ENCODE results near the gene C6orf163.

DNA sequence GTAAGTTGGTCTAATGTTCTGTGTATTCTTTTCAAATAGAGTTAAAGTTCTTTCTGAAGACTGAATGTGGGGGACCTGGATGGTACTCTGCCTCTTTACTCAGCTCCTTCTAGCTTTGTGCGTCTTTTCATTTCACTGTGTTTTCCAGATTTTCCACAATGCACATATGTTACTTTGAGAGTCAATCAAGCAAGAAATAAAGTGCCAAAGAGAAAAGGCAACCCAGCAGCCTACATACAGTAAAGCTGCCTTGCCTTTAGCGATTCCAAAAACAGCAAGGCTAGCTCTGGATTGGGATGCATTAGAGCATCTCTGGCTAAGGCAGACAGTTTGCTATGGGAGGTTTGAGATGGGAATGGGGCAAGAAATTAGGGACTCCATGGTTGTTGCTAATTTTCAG, 5.3 kb downstream of the C6orf163 start:
- TF ChIP-seq POLR2AphosphoS5 (IDR thresholded peaks at IDR 0.05) (no peak), POLR2A (IDR thresholded peaks at IDR 0.05) (no peak), EP300 (IDR thresholded peaks at IDR 0.05) (no peak)
- TF ChIP-seq, protein P1, sequence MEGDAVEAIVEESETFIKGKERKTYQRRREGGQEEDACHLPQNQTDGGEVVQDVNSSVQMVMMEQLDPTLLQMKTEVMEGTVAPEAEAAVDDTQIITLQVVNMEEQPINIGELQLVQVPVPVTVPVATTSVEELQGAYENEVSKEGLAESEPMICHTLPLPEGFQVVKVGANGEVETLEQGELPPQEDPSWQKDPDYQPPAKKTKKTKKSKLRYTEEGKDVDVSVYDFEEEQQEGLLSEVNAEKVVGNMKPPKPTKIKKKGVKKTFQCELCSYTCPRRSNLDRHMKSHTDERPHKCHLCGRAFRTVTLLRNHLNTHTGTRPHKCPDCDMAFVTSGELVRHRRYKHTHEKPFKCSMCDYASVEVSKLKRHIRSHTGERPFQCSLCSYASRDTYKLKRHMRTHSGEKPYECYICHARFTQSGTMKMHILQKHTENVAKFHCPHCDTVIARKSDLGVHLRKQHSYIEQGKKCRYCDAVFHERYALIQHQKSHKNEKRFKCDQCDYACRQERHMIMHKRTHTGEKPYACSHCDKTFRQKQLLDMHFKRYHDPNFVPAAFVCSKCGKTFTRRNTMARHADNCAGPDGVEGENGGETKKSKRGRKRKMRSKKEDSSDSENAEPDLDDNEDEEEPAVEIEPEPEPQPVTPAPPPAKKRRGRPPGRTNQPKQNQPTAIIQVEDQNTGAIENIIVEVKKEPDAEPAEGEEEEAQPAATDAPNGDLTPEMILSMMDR (IDR thresholded peaks at IDR 0.05) = no peak
